ENCODE results near the gene DIPK2B.

DIPK2B gene

GRCh38 chrX:45166781-45167180 lies 33.9 kb downstream of the DIPK2B start:
- no peak for DNase-seq (ENCODE audit: low read depth, low spot score)
- in situ Hi-C loops (cut with HindIII; ENCODE audit: low sequenced_read_pairs) = no loop called here
- no peak for TF ChIP-seq CTCF (IDR thresholded peaks at IDR 0.05; ENCODE audit: low read depth, low read length)
- no peak overlapping the region for H3K4me3 ChIP-seq (ENCODE audit: low read depth, low read length)

- no peak for TF ChIP-seq CTCF (IDR thresholded peaks at IDR 0.05; ENCODE audit: low read depth, low read length)
- no peak overlapping the region for H3K4me3 ChIP-seq (ENCODE audit: low read depth, low read length)
- no peak for DNase-seq (ENCODE audit: low read depth, low spot score)
- in situ Hi-C loops (cut with HindIII; ENCODE audit: low sequenced_read_pairs) = no loop called here
Observed at GRCh38 chrX:45165726-45166125, 35.0 kb downstream of the DIPK2B start.

GRCh38 chrX:45164995-45165394 lies 35.7 kb downstream of the DIPK2B start:
- no peak overlapping the region for H3K4me3 ChIP-seq (ENCODE audit: low read depth, low read length)
- in situ Hi-C loops (cut with HindIII; ENCODE audit: low sequenced_read_pairs) = no loop called here

GRCh38 chrX:45164021-45164621 lies 36.6 kb downstream of the DIPK2B start:
- in situ Hi-C loops (cut with HindIII; ENCODE audit: low sequenced_read_pairs) = no loop called here
- TF ChIP-seq CTCF (IDR thresholded peaks at IDR 0.05; ENCODE audit: low read depth, low read length) = no peak
- no peak overlapping the region for H3K4me3 ChIP-seq (ENCODE audit: low read depth, low read length)
- DNase-seq (ENCODE audit: low read depth, low spot score) = no peak

More at GRCh38 chrX:45164995-45165394, 35.7 kb downstream of the DIPK2B start:
- DNase-seq (ENCODE audit: low read depth, low spot score) = no peak
- TF ChIP-seq CTCF (IDR thresholded peaks at IDR 0.05; ENCODE audit: low read depth, low read length) = no peak

- TF ChIP-seq CTCF (IDR thresholded peaks at IDR 0.05; ENCODE audit: low read depth, low read length) = no peak
- no peak for DNase-seq (ENCODE audit: low read depth, low spot score)
- in situ Hi-C loops (cut with HindIII; ENCODE audit: low sequenced_read_pairs) = no loop called here
- no peak overlapping the region for H3K4me3 ChIP-seq (ENCODE audit: low read depth, low read length)
Observed at GRCh38 chrX:45157647-45158046, 43.0 kb downstream of the DIPK2B start.

GRCh38 chrX:45154462-45154861 lies 46.2 kb downstream of the DIPK2B start:
- no peak for TF ChIP-seq CTCF (IDR thresholded peaks at IDR 0.05; ENCODE audit: low read depth, low read length)
- no peak for DNase-seq (ENCODE audit: low read depth, low spot score)
- no peak overlapping the region for H3K4me3 ChIP-seq (ENCODE audit: low read depth, low read length)
- in situ Hi-C loops (cut with HindIII; ENCODE audit: low sequenced_read_pairs) = no loop called here

GRCh38 chrX:45154033-45154360 lies 46.7 kb downstream of the DIPK2B start:
- in situ Hi-C loops (cut with HindIII; ENCODE audit: low sequenced_read_pairs) = no loop called here
- H3K4me3 ChIP-seq (ENCODE audit: low read depth, low read length) = no peak overlapping the region
- TF ChIP-seq CTCF (IDR thresholded peaks at IDR 0.05; ENCODE audit: low read depth, low read length) = no peak
- DNase-seq (ENCODE audit: low read depth, low spot score) = no peak

Data from astrocyte of the spinal cord (primary cell).